GOT3 (cell line): Measurements from ENCODE around the gene ENDOU.

ENCODE experiments used
- DNase-seq: peaks from one replicate; lab custom pipeline; 2025; ENCODE audit warnings: mixed read lengths; lab: John Stamatoyannopoulos, UW

The ENDOU gene, protein sequence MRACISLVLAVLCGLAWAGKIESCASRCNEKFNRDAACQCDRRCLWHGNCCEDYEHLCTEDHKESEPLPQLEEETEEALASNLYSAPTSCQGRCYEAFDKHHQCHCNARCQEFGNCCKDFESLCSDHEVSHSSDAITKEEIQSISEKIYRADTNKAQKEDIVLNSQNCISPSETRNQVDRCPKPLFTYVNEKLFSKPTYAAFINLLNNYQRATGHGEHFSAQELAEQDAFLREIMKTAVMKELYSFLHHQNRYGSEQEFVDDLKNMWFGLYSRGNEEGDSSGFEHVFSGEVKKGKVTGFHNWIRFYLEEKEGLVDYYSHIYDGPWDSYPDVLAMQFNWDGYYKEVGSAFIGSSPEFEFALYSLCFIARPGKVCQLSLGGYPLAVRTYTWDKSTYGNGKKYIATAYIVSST

GRCh38 chr12:47725091-47725772 is at the start of gene ENDOU:
Gene ENDOU (minus strand): TSS chr12:47725490. CDS start chr12:47725413, 77 bp downstream.
- DNase-seq: no peak

- no peak for DNase-seq
These were observed 49.4 kb upstream of the ENDOU start for GRCh38 chr12:47774663-47775062.

DNA sequence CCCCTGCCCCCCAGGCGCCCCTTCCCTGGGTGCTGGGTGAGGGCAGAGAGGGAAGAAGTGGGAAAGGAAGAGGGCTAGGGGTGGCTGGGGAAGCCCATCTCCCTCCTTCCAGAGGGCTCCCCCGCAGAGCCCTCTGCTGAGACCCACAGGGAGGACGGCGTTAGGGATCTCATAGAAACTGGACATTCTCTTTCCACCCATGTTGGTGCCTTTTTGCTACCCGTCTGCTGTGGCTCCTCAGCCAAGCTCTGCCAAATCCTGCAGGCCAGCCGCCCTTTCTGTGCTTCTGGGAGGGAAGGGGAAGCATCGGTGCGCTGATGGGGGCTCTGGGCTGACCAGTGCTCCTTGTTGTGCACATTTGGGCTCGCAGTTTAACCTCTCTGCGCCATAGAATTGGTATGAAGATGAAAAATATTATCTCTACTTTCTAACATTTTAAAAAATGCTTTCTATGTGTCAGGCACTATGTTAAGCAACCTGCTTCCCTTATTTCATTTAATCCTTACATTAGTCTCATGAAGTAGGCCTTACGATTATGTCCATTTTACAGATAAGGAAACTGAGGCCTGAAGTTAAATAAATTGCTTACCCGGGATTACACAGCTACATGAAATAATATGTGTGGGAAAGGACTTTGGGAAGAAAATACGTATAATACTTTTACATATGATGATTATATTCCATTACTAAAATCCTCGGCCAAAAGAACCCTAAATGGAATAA is 48.7 kb upstream of the ENDOU start:
- no peak for DNase-seq

DNA sequence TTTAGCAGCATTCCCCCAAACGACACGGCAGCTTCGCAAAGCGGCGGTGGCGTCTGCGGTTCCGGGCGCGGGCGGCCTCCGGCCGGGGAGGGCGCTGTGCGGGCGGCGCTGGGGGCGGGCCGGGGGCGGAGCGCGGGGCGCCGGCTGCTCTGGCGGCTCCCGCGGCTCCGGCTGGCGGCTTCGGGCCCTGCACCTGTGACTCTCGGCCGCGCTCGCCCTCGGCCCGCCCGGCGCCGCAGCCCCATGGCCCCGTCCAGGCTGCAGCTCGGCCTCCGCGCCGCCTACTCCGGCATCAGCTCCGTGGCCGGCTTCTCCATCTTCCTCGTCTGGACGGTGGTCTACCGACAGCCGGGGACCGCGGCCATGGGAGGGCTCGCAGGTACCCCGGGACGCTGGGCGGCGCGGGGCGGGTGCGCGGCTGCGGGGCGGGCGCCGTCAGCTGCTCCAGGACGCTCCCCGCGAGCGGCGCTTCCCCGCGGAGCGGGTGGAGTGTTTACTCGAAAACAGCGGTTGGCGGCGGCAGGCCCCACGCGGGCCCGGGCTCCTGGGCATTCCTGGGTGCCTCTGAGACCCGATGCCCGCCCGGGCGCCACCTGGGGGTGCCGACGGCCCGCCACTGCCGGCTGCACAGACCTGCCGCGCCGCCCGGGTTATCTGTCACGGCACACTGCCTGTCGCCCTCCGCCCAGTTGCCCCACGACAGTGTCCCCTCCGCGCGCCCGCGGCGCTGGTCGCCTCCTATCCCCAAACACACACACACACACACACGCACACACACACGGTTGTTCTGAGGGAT is 48.0 kb upstream of the ENDOU start, which contains the start of gene SLC48A1:
Gene SLC48A1 (plus strand): TSS at position 177 of the 796 bp plus-strand sequence. CDS start 67 bp downstream, at position 244.
- DNase-seq: peak; percentile 23

DNA sequence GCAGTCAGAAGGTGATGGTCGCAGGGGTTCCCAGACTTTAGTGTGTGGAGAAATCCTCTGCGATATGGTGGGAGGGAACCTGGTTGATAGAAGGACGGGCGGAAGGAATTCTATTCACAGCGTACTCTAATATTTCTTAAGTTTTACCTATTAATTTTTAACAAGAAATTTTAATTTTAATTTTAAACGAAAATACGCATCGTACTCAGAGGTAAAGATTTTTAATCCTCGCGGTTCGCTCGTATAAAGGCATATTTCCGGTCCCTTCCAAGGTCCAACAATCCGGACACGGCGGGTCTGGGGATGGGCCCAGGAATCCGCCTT is 47.4 kb upstream of the ENDOU start:
- no peak for DNase-seq

DNA sequence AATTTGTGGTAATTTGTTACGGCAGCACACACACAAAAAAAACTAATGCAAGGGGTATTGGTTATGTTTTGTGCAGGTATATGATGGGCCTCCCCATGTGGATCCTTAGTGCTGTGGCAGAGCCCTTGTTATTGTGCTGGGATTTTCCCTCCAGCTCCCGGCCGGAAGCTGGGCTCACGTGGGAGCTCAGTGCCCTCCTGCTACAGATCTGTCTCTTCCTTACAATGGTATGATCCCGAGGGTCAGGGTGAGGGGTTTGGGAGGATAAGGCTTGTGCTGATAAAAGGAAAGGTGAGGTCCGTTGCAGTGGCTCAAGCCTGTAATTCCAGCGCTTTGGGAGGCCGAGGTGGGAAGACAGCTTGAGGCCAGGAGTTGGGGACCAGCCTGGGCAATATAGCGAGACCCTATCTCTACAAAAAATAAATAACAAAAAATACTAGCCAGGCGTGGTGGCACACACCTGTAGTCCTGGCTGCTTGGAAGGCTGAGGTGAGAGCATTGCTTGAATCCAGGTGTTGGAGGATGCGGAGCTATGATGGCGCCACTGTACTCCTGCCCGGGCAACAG is 46.9 kb upstream of the ENDOU start:
- no peak for DNase-seq

DNA sequence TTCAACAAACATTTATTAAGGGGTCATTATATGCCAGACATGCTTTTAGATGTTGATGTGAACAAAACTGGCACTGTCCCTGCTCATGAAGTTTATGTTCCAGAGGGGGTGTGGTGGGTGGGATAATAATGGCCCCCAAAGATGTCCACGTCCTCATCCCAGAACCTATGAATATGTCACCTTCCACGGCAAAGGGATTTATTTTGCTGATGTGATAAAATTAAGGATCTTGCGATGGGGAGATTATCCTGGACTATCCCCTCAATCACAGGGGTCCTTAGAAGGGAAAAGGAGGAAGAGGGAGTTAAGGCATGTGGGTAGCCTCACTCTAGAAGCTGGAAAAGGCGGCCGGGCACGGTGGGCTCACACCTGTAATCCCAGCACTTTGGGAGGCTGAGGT is 46.0 kb upstream of the ENDOU start:
- DNase-seq: no peak

DNA sequence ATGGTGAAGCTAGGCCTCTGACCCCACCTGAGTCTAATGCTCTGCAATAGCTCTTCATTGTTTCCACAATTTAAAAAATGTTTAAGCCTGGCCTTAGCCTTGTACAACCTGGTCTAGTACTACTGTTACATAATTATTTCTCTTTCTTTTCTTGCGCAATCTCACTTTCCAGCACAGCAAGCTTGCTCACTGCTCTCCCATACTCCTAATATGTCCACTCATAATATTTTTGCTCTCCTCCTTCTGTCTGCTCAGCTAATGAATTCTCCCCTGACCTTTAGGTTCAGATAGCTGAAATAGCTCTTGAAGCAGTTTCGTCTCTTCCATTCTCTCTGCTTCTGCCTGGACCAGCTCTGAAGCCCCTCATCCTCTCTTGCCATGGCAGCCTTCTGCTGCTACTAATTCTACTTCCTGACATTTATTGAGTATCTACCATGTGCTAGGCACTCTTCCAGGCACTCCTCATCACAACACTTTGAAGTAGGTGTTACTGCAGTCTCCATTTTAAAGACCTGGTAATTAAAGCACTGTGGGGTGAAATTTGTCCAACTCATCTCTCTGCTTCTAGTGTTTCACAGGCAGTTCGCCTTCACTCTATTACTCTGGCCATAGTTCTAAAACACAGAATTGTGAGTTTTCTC is 44.9 kb upstream of the ENDOU start:
- no peak for DNase-seq

DNA sequence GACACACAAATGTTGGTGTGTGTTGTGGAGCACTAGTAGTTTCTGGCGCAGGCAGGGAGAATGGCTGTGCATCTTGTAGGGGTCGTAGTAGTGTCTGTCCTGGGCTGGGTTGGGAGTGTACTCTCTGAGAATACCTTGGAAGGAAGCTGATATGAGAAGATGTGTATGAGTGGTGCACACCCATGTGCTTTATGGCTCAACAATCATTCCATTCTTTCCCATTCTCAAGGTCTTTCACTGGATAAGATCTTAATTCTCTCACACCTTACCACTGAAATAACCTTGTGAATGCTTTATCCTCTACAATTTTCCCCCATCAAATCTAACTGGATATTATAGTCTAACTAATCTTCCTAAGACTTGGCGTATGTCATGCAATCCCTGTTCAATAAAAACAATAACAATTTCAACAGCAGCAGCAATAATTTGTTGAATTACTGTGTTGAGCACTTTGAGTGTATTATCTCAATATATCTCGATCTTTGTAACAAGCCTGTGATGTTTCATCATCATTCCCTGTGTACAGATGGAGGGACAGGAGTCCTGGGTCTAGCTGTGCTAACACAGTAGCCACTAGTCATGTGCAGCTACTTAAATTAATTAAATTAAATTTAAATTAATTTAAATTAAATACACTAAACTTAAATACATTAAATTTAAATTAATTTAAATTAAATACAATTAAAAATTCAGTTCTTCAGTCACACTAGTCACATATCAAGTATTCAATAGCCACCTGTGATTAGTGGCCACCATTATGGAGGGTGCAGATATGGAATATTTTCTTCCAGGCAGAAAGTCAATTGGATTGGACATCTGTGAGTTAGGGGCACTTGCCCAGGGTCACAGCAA is 44.2 kb upstream of the ENDOU start:
- DNase-seq: no peak

DNA sequence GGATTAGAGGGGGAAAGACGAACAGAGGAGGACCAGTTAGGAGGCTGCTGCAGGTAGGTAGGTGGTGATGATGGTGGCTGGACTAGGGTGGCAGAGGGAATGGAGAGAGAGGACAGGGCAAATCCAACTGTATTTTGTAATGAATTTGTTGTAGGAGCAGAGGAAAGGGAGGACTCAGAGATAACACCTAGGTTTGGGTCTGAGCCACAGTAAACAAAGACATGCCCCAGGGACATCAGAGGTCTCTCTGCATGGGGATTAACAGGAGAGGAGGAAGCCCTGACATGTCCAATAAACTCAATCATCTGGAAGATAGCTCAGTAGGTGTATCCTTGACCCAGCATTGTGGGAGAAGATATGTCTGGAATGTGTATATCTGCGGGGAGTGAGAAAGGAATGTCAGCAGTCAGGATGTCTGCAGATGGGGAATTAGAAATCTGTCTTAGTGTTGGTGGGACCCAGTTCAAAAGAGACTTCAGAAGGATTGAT is 43.1 kb upstream of the ENDOU start:
- DNase-seq: no peak

- DNase-seq: no peak
These were observed 42.0 kb upstream of the ENDOU start for GRCh38 chr12:47767216-47767724.

DNA sequence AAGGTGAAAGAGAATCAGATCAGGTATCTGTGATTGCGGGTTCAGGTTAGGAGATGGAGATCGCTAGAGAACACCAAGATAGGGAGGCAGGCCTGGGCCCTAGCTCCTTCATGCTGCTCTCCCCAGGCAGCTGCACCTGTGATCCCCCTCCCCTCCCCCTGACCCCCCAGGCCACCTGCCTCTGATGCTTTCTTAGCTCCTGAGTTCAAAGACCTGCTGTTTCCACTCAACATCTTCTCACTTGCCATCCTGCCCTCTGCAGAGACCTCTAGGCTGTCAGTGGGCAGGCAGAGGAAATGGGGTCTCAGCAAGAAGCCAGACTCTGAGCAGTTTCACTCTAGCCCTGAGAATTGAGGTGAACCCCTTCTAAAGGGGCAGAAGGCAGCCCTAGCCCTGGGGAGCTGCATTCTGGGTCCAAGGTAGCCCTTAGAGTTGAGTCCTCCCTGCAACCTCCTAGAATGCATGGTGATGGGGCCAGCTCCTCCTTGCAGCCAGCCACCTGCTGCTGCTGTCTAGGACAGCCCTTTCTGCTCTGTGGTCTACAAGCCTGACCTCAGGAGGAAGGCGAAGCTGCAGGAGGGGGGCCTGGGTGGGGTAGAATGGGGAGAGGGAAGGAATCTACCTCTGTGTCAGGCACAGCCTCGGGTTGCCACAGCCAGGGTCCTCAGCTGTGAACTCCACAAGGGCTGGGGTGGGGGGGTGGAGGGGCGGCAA is 41.4 kb upstream of the ENDOU start:
- no peak for DNase-seq

DNA sequence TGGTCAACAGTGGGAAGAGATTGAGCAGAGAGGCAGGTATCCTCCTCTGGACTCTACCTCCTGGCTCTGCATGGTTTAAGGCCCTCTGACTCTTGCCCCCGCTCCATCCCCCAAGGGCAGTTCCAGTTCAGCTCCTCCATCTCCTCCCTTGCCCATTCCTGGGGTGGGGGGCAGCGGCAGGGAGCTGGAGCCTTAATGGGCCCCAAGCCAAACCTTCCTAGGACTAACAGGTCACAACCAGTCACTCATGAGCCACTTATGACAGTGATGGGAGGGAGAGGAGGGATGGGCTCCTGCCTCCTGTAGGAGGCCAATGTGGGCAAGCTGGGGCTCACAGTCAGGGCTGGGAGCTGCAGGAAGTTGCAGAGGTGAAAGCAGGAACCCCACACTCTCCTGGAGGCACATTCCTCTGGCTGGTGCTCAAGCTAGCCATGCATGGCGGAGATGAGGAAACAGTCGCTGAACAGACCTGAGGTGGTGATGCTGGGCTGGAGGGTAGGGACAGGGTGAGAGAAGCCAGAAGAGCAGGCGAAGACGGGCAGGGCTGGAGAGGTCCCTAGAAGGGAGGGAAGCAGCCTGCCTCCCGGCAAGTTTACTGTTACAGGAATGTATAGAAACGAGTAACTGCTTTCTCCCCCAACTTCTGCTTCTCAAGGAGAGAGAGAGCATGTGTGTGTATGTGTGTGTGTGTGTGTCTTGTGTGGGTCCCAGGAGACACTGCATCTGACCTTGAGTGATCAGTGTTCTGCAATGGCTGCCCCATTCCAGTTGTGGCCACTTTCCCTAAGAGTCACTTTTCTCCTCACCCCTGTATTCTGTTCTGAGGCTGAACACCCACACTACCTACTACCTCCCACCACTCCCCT is 38.4 kb upstream of the ENDOU start:
- DNase-seq: no peak

DNA sequence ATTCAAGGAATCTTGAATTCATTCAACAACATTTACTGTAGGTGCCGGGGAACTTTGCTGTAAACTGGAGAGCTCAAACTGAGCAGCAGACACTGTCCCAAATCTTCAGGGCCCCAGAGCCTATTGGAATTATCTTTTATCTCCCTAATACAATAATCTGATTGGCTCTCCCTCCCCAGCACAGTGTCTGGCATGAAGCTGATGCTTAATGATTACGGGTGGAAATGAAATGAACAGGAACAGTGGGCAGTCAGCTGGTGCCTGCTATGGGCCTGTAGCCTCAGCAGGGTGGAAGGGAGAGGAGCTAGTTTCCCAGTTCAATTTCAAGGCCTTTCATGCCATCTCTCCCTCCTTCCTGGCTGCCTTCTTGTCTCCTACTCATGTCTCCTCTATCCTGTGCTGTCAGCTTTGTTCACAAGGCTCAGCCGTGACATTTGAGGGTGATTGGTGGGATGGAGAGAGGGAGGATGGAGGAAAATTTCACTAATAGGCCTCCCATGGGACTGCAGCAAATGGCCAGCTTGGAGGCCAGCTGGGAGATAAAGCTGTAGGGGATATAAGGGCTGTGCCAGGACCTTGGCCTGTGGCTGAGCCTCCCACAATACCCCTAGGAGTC is 37.7 kb upstream of the ENDOU start:
- no peak for DNase-seq

DNA sequence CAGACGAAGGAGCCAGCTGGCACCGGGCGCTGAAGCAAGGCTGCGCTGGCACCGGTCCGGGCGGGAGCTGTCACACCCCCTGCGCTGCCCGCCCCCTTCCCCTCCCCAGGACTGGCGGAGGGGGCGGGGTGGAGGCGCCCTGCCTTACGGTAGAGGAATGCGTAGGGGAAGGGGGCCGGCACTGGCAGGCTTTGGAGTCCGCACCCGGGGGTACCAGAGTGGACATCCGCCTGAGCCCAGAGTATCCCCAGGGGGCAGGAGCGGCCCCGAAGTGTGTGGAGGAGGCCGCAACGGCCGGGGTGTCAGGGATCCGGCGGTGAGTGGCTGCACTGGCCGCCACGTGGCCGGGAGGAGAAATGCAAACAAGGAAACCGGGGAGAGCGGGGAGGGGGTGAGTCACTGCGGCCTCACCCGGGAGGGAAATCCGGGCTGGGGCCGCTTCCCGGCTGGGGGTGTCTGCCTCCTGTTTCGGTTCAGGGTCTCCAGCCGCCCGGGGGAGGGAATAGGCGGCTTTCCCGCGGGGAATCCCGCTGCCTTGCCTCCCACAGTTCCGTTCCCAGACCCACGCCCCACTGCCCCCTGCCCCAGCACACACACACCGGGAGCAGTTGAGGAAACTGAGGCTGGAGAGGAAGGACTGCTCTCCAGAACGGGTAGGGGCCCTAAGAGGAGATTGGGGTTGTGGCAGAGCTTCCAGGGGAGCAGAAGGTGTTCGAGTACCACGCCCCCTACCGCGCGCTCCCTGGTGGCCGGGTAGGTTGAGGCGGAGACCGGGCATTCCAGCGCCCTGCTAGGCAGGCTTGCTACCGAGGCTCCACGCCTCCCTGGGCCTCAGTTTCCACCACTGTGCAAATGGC is 33.8 kb upstream of the ENDOU start, which contains the start of gene RAPGEF3:
Gene RAPGEF3 (minus strand): TSS at position 47 of the 857 bp plus-strand sequence. CDS start 324 bp downstream, outside the sequence.
- DNase-seq: peak; percentile 55

DNA sequence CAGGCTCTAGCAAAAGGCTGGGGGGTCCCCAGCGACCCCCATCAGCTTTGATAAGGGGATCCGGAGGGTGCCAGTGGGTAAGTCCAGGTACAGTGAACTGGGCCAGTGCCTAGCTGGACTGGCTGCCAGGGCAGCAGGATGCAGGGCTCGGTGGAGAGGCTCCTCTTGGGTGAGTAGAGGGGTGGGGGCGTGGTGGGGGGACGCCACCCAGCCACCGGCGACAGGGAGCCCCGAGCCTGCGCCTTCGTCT is 33.2 kb upstream of the ENDOU start:
- DNase-seq: no peak
